Left kidney (tissue), 2 donors: Measurements from ENCODE around the gene LIN52. TPM values are rescaled to one million over a fixed set of nuclear protein-coding genes. Genes with fewer than 3 reads are reported as not detected.

Source experiments
- DNase-seq: peaks from one replicate; pipeline ENCODE4 v3.0.0-alpha.2; 2013
- polyA plus RNA-seq: library from polyadenylated mRNA; unstranded; fragments of 120-200 nt; gene quantifications from one replicate; pipeline ENCODE4 v1.2.1, GENCODE V29; 2013; ENCODE audit not compliant: insufficient read length

Gene LIN52
- polyA plus RNA-seq, 1 donor: 22.7 TPM

GRCh38 chr14:74231784-74232183 is 147.0 kb downstream of the LIN52 start:
- DNase-seq: no peak

GRCh38 chr14:74235017-74235416 is 150.3 kb downstream of the LIN52 start:
- DNase-seq: no peak

- DNase-seq: no peak
Measured at GRCh38 chr14:74237441-74237840, 152.7 kb downstream of the LIN52 start.

- DNase-seq: no peak
Measured at GRCh38 chr14:74238974-74239847, 154.5 kb downstream of the LIN52 start, which contains the start of gene VSX2. VSX2 (plus strand) TSS chr14:74239449; CDS start chr14:74239562, 113 bp downstream.

GRCh38 chr14:74239848-74240793 is 155.4 kb downstream of the LIN52 start:
- DNase-seq: no peak

- peak; percentile 29 for DNase-seq
Measured at GRCh38 chr14:74240794-74241651, 156.3 kb downstream of the LIN52 start.

- DNase-seq: no peak
Measured at GRCh38 chr14:74241652-74242017, 156.9 kb downstream of the LIN52 start.

GRCh38 chr14:74242021-74242779 is 157.4 kb downstream of the LIN52 start:
- no peak for DNase-seq

GRCh38 chr14:74242780-74243042 is 158.0 kb downstream of the LIN52 start:
- DNase-seq: no peak

GRCh38 chr14:74243051-74243450 is 158.3 kb downstream of the LIN52 start:
- DNase-seq: no peak

GRCh38 chr14:74244115-74244514 is 159.4 kb downstream of the LIN52 start:
- DNase-seq: no peak

- DNase-seq: no peak
Measured at GRCh38 chr14:74245292-74245691, 160.5 kb downstream of the LIN52 start.

- DNase-seq: no peak
Measured at GRCh38 chr14:74246542-74246941, 161.8 kb downstream of the LIN52 start.

- no peak for DNase-seq
Measured at GRCh38 chr14:74248017-74248416, 163.3 kb downstream of the LIN52 start.

- no peak for DNase-seq
Measured at GRCh38 chr14:74249433-74250375, 164.9 kb downstream of the LIN52 start.

Other genes starting within 250 kb of the LIN52 start
- gene PTGR2, start 233.1 kb upstream of the LIN52 start, polyA plus RNA-seq: 28.5 TPM
- 65.5 TPM for gene ZNF410, start 198.1 kb upstream of the LIN52 start, polyA plus RNA-seq
- gene FAM161B, start 134.9 kb upstream of the LIN52 start, polyA plus RNA-seq: 15.2 TPM
- gene COQ6, start 134.7 kb upstream of the LIN52 start, polyA plus RNA-seq: 39.0 TPM
- 70.0 TPM for gene ENTPD5, start 65.7 kb upstream of the LIN52 start, polyA plus RNA-seq
- 22.3 TPM for gene BBOF1, start 65.6 kb upstream of the LIN52 start, polyA plus RNA-seq
- 144 TPM for gene ALDH6A1, start 503 bp upstream of the LIN52 start, polyA plus RNA-seq
- gene VSX2, start 154.5 kb downstream of the LIN52 start, polyA plus RNA-seq: 0.10 TPM
- gene ABCD4, start 218.0 kb downstream of the LIN52 start, polyA plus RNA-seq: 150 TPM